A549 (cell line): Measurements from ENCODE around the gene RUFY1.

Experiments
- BHLHE40 ChIP-seq: IDR thresholded peaks from 2 replicates; pipeline ENCODE4 v1.6.1; 2012; ENCODE audit warnings: low read depth, low read length, inconsistent platforms
- CEBPB ChIP-seq, 2 experiments: fragments of >200 bp in 1 of 2; sonication (Bioruptor Twin) in 1 of 2; formaldehyde crosslinking in 1 of 2; IDR thresholded peaks; 2 replicates each; pipeline ENCODE4 v1.6.1; 2012 to 2016
- ELK1 ChIP-seq: fragments of 150-350 bp; IDR thresholded peaks from 2 replicates; pipeline ENCODE4 v1.6.1; 2014; ENCODE audit warnings: low read depth, mild to moderate bottlenecking, low read length
- EP300 ChIP-seq, 2 experiments: fragments of >200 bp; sonication (Bioruptor Twin); formaldehyde crosslinking; IDR thresholded peaks; 2 replicates in 1 of 2; 3 replicates in 1 of 2; pipeline ENCODE4 v1.6.1; 2016 to 2017
- FOXS1 ChIP-seq: fragments of 250-450 bp; sonication (Bioruptor Pico); IDR thresholded peaks from 2 replicates; pipeline ENCODE4 v1.5.0; 2020; ENCODE audit warnings: mild to moderate bottlenecking, moderate library complexity
- KDM5A ChIP-seq: fragments of 200-600 bp; sonication (generic); IDR thresholded peaks from 2 replicates; pipeline ENCODE4 v1.6.1; 2016; ENCODE audit warnings: antibody characterized with exemption, mild to moderate bottlenecking
- MAFK ChIP-seq: fragments of 450-650 bp; IDR thresholded peaks from 2 replicates; pipeline ENCODE4 v1.6.1; 2014; ENCODE audit not compliant: partially characterized antibody
- MAZ ChIP-seq: fragments of 150-350 bp; IDR thresholded peaks from 2 replicates; pipeline ENCODE4 v1.6.1; 2014; ENCODE audit warnings: antibody characterized with exemption, low read depth, low read length, borderline replicate concordance
- POLR2A ChIP-seq: IDR thresholded peaks from 2 replicates; pipeline ENCODE4 v1.6.1; 2012; ENCODE audit warnings: mild to moderate bottlenecking, low read length
- SMC3 ChIP-seq: fragments of >200 bp; sonication (Bioruptor Twin); formaldehyde crosslinking; IDR thresholded peaks from 3 replicates; pipeline ENCODE4 v1.6.1; 2018; ENCODE audit warnings: inconsistent platforms
- USF2 ChIP-seq: fragments of 450-650 bp; IDR thresholded peaks from 2 replicates; pipeline ENCODE4 v1.6.1; 2014; ENCODE audit warnings: antibody characterized with exemption
- ZSCAN20 ChIP-seq: fragments of 250-450 bp; sonication (Bioruptor Pico); IDR thresholded peaks from 2 replicates; pipeline ENCODE4 v1.8.0; 2022; ENCODE audit warnings: mild to moderate bottlenecking, moderate library complexity
- TF ChIP-seq, protein P1 (sequence below): fragments of >200 bp; sonication (Bioruptor Twin); formaldehyde crosslinking; IDR thresholded peaks from 3 replicates; pipeline ENCODE4 v1.5.1; 2016
- TF ChIP-seq, protein P2 (sequence below): IDR thresholded peaks from 2 replicates; pipeline ENCODE4 v1.6.1; 2012

DNA sequence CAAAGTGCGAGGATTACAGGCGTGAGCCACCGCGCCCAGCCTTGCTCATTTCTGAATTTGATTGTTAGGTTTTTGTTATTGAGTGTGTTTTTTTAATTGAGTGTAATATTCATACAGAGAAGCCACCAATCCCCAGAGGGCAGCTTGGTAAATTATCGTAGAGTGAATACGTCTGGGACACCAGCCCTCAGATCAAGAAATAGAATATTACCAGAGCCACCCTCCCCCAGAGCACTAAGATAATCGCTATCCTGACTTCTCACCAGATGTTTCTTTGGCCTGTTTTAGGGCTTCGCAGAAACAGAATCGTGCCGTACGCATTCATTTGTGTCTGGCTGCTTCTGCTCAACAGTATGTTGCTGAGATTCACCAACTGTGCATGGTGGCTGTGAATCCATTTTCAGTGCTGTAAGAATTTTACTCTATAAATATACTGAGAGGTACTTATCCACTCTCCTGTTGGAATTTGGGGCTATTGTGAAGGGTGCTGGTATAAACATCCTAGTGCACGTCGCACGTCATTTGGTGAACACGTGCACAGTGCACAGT, 37.8 kb upstream of the RUFY1 start:
- TF ChIP-seq, protein P1, sequence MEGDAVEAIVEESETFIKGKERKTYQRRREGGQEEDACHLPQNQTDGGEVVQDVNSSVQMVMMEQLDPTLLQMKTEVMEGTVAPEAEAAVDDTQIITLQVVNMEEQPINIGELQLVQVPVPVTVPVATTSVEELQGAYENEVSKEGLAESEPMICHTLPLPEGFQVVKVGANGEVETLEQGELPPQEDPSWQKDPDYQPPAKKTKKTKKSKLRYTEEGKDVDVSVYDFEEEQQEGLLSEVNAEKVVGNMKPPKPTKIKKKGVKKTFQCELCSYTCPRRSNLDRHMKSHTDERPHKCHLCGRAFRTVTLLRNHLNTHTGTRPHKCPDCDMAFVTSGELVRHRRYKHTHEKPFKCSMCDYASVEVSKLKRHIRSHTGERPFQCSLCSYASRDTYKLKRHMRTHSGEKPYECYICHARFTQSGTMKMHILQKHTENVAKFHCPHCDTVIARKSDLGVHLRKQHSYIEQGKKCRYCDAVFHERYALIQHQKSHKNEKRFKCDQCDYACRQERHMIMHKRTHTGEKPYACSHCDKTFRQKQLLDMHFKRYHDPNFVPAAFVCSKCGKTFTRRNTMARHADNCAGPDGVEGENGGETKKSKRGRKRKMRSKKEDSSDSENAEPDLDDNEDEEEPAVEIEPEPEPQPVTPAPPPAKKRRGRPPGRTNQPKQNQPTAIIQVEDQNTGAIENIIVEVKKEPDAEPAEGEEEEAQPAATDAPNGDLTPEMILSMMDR: no peak
- TF ChIP-seq ZSCAN20 (CRISPR knock-in tag) (no peak), FOXS1 (no peak), SMC3 (no peak), KDM5A (no peak), POLR2A (no peak), ELK1 (no peak), USF2 (no peak), EP300 (IDR thresholded peaks at IDR 0.05) (no peak), MAFK (no peak), MAZ (no peak), BHLHE40 (no peak), CEBPB (IDR thresholded peaks at IDR 0.05) (no peak)
- TF ChIP-seq, protein P2, sequence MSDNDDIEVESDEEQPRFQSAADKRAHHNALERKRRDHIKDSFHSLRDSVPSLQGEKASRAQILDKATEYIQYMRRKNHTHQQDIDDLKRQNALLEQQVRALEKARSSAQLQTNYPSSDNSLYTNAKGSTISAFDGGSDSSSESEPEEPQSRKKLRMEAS: no peak
